ENCODE results near the gene RHBDL3.

DNA sequence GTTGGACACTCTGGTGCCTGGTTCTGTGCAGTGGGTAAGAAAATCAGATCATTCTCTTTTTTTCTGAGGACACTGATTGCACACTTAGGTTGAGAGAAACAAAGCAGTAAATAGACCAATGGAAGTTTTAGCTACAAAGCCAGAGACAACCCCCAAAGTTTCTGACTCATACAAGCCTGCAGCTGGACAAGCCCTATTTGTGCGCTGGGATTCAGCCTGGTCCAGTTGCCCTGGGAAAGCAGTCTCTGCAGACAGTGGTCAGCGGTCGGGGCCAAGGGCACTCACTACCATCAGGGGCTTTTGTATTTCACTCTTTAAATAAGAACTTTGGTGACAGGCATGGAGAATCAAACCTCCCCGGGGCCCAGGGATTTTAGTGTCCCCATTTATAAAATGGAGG is 6.0 kb upstream of the RHBDL3 start:
- TF ChIP-seq, protein P1, sequence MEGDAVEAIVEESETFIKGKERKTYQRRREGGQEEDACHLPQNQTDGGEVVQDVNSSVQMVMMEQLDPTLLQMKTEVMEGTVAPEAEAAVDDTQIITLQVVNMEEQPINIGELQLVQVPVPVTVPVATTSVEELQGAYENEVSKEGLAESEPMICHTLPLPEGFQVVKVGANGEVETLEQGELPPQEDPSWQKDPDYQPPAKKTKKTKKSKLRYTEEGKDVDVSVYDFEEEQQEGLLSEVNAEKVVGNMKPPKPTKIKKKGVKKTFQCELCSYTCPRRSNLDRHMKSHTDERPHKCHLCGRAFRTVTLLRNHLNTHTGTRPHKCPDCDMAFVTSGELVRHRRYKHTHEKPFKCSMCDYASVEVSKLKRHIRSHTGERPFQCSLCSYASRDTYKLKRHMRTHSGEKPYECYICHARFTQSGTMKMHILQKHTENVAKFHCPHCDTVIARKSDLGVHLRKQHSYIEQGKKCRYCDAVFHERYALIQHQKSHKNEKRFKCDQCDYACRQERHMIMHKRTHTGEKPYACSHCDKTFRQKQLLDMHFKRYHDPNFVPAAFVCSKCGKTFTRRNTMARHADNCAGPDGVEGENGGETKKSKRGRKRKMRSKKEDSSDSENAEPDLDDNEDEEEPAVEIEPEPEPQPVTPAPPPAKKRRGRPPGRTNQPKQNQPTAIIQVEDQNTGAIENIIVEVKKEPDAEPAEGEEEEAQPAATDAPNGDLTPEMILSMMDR (IDR thresholded peaks at IDR 0.05): no peak
- TF ChIP-seq RFX5 (IDR thresholded peaks at IDR 0.05): no peak
- TF ChIP-seq TP53 (CRISPR knock-in tag; IDR thresholded peaks at IDR 0.05): no peak
- no peak for TF ChIP-seq MAZ (IDR thresholded peaks at IDR 0.05; ENCODE audit: borderline replicate concordance, low read depth, low read length)
- TF ChIP-seq, protein P2, sequence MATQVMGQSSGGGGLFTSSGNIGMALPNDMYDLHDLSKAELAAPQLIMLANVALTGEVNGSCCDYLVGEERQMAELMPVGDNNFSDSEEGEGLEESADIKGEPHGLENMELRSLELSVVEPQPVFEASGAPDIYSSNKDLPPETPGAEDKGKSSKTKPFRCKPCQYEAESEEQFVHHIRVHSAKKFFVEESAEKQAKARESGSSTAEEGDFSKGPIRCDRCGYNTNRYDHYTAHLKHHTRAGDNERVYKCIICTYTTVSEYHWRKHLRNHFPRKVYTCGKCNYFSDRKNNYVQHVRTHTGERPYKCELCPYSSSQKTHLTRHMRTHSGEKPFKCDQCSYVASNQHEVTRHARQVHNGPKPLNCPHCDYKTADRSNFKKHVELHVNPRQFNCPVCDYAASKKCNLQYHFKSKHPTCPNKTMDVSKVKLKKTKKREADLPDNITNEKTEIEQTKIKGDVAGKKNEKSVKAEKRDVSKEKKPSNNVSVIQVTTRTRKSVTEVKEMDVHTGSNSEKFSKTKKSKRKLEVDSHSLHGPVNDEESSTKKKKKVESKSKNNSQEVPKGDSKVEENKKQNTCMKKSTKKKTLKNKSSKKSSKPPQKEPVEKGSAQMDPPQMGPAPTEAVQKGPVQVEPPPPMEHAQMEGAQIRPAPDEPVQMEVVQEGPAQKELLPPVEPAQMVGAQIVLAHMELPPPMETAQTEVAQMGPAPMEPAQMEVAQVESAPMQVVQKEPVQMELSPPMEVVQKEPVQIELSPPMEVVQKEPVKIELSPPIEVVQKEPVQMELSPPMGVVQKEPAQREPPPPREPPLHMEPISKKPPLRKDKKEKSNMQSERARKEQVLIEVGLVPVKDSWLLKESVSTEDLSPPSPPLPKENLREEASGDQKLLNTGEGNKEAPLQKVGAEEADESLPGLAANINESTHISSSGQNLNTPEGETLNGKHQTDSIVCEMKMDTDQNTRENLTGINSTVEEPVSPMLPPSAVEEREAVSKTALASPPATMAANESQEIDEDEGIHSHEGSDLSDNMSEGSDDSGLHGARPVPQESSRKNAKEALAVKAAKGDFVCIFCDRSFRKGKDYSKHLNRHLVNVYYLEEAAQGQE (IDR thresholded peaks at IDR 0.05): no peak
- no peak for TF ChIP-seq EP300 (IDR thresholded peaks at IDR 0.05)
- no peak for TF ChIP-seq RARB (CRISPR knock-in tag; IDR thresholded peaks at IDR 0.05)
- TF ChIP-seq POLR2A (IDR thresholded peaks at IDR 0.05; ENCODE audit: low read length): no peak
- no peak for TF ChIP-seq ESRRA (IDR thresholded peaks at IDR 0.05; ENCODE audit: borderline replicate concordance, low read length)
- no peak for TF ChIP-seq CEBPB (IDR thresholded peaks at IDR 0.05)
- no peak for TF ChIP-seq MAFK (IDR thresholded peaks at IDR 0.05; ENCODE audit: partially characterized antibody)
- no peak for TF ChIP-seq KDM5A (IDR thresholded peaks at IDR 0.05)
- no peak for TF ChIP-seq RCOR1 (IDR thresholded peaks at IDR 0.05; ENCODE audit: low read depth, low read length)

Data from A549 (cell line).